OCI-LY7 (cell line): Measurements from ENCODE around the gene ZNF688. TPM values are rescaled to one million over a fixed set of nuclear protein-coding genes. Genes with fewer than 3 reads are reported as not detected.

Source experiments
- BruUV-seq: library from RNA; stranded (reverse); fragments of 400-500 nt; replicated peaks from 2 replicates; lab custom pipeline; 2021; lab: Mats Ljungman, UMichigan
- CTCF ChIA-PET: fragments of 300-600 bp; sonication (Branson Sonifier 250); formaldehyde crosslinking; loops from one replicate; lab custom pipeline; 2022; ENCODE audit warnings: antibody characterized with exemption; ENCODE audit not compliant: unreplicated experiment; lab: Charles Lee
- POLR2A ChIA-PET: fragments of 300-600 bp; sonication (Branson Sonifier 250); formaldehyde crosslinking; loops from one replicate; lab custom pipeline; 2022; ENCODE audit warnings: antibody characterized with exemption; lab: Charles Lee
- DNase-seq: peaks from one replicate; pipeline ENCODE4 v3.0.0-alpha.2; 2015; ENCODE audit warnings: low spot score
- H2AFZ ChIP-seq: fragments of 200-600 bp; sonication (generic), shearing (Covaris generic); 2 replicates; pipeline ENCODE4 v1.6.1; 2014; ENCODE audit warnings: mild to moderate bottlenecking, antibody characterized with exemption, low read length, moderate library complexity
- H3K27ac ChIP-seq: fragments of 200-600 bp; sonication (generic); 2 replicates; pipeline ENCODE4 v1.5.1; 2014; ENCODE audit warnings: mixed run types, low read depth, mild to moderate bottlenecking, moderate library complexity, low read length, inconsistent platforms; ENCODE audit not compliant: poor library complexity, severe bottlenecking
- H3K36me3 ChIP-seq: fragments of 200-600 bp; sonication (generic); 2 replicates; pipeline ENCODE4 v1.6.1; 2014; ENCODE audit warnings: mild to moderate bottlenecking, antibody characterized with exemption, low read length, moderate library complexity, mixed read lengths; ENCODE audit not compliant: insufficient read depth
- H3K4me1 ChIP-seq: fragments of 200-600 bp; sonication (generic); 2 replicates; pipeline ENCODE4 v1.5.1; 2014; ENCODE audit warnings: mild to moderate bottlenecking, low read length; ENCODE audit not compliant: insufficient read depth, poor library complexity, severe bottlenecking
- H3K4me2 ChIP-seq: fragments of 200-600 bp; sonication (generic); 2 replicates; pipeline ENCODE4 v1.6.1; 2014; ENCODE audit warnings: mild to moderate bottlenecking, low read length
- H3K4me3 ChIP-seq: fragments of 200-600 bp; sonication (generic); 2 replicates; pipeline ENCODE4 v1.5.1; 2014; ENCODE audit warnings: mild to moderate bottlenecking, low read depth, low read length; ENCODE audit not compliant: poor library complexity, severe bottlenecking
- H3K79me2 ChIP-seq: fragments of 200-600 bp; sonication (generic); 2 replicates; pipeline ENCODE4 v1.6.1; 2016; ENCODE audit warnings: low read depth, mild to moderate bottlenecking, low read length, moderate library complexity, mixed read lengths; ENCODE audit not compliant: insufficient read depth
- H3K9me2 ChIP-seq: fragments of 200-600 bp; sonication (generic); 2 replicates; pipeline ENCODE4 v1.6.1; 2016; ENCODE audit warnings: mild to moderate bottlenecking, low read length, mixed read lengths; ENCODE audit not compliant: insufficient read depth
- H3K9me3 ChIP-seq: fragments of 200-600 bp; sonication (generic); 2 replicates; pipeline ENCODE4 v1.6.1; 2014; ENCODE audit warnings: mild to moderate bottlenecking, mixed run types, low read length, mixed read lengths
- H4K20me1 ChIP-seq: fragments of 200-600 bp; sonication (generic); 2 replicates; pipeline ENCODE4 v1.6.1; 2014; ENCODE audit warnings: mild to moderate bottlenecking, antibody characterized with exemption, low read length, moderate library complexity, mixed read lengths; ENCODE audit not compliant: insufficient read depth
- CTCF ChIP-seq: fragments of 200-600 bp; sonication (generic); conservative IDR thresholded peaks from 2 replicates; pipeline ENCODE4 v1.5.1; 2014; ENCODE audit warnings: mild to moderate bottlenecking, antibody characterized with exemption, low read length, moderate library complexity, mixed read lengths
- EZH2phosphoT487 ChIP-seq: fragments of 200-600 bp; sonication (generic); IDR thresholded peaks from 2 replicates; pipeline ENCODE4 v1.6.1; 2018; ENCODE audit warnings: low read depth, borderline replicate concordance, mild to moderate bottlenecking, mixed run types, antibody characterized with exemption, low read length, moderate library complexity, mixed read lengths
- intact Hi-C: fragments of 100-400 bp; cut with micrococcal nuclease; formaldehyde crosslinking; loops from one replicate; pipeline ENCODE4 v1.10.0; 2022; ENCODE audit not compliant: unreplicated experiment
- total RNA-seq, 2 experiments: library from RNA; depleted of rRNA in 1 of 2; stranded (reverse); fragments of >200 nt in 1 of 2; shearing (Covaris generic) in 1 of 2; gene quantifications; 2 replicates each; pipeline ENCODE4 v1.2.3, GENCODE V29; 2014 to 2022

ZNF688 gene
- total RNA-seq, 2 experiments from 2014 or later: 15.3 to 17.5 TPM

DNA sequence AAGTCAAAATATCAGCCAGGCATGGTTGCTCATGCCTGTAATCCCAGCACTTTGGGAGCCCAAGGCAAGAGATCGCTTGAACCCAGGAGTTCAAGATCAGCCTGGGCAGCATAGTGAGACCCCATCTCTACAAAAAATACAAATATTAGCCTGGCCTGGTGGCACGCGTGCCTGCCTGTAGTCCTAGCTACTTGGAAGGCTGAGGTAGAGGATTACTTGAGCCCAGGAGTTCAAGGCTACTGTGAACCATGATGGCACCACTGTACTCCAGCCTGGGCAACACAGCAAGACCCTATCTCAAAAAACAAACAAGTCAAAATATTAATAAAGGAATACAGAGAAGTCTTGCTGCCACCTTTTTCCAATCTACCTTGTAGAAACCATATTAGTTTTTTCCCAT lies 34.5 kb upstream of the ZNF688 start:
- intact Hi-C loops: no loop called here
- H3K36me3 ChIP-seq: peaks cover 66% of the 10 kb centered on the region
- H3K27ac ChIP-seq: no peak overlapping the region
- TF ChIP-seq EZH2phosphoT487: no peak
- no peak for TF ChIP-seq CTCF
- no peak for DNase-seq
- BruUV-seq: no TSS peak
- H3K9me3 ChIP-seq: 0 out of 2 replicates have a peak, but pooled peaks cover 1% of the 10 kb centered on the region
- no peak overlapping the region for H2AFZ ChIP-seq
- no peaks in the 10 kb centered on the region for H3K9me2 ChIP-seq
- POLR2A ChIA-PET: no interaction called here
- H4K20me1 ChIP-seq: no peaks in the 10 kb centered on the region
- H3K4me3 ChIP-seq: no peak overlapping the region
- H3K79me2 ChIP-seq: peaks cover 14% of the 10 kb centered on the region; the same call in 1 of the 2 replicates
- H3K4me1 ChIP-seq: peaks cover 9% of the 10 kb centered on the region
- CTCF ChIA-PET: no interaction called here
- H3K4me2 ChIP-seq: no peak overlapping the region

GRCh38 chr16:30605158-30605557 lies 33.6 kb upstream of the ZNF688 start:
- Histone ChIP-seq H3K4me3 (no peak overlapping the region), H3K4me2 (no peak overlapping the region), H3K36me3 (peaks cover 66% of the 10 kb centered on the region), H4K20me1 (no peaks in the 10 kb centered on the region), H3K27ac (no peak overlapping the region), H2AFZ (no peak overlapping the region), H3K4me1 (peaks cover 9% of the 10 kb centered on the region), H3K9me2 (no peaks in the 10 kb centered on the region), H3K9me3 (0 out of 2 replicates have a peak, but pooled peaks cover 3% of the 10 kb centered on the region), H3K79me2 (peaks cover 14% of the 10 kb centered on the region; the same call in 1 of the 2 replicates)
- no peak for DNase-seq
- ChIA-PET CTCF (no interaction called here), POLR2A (no interaction called here)
- no TSS peak for BruUV-seq
- intact Hi-C loops: no loop called here
- TF ChIP-seq CTCF (no peak), EZH2phosphoT487 (no peak)

DNA sequence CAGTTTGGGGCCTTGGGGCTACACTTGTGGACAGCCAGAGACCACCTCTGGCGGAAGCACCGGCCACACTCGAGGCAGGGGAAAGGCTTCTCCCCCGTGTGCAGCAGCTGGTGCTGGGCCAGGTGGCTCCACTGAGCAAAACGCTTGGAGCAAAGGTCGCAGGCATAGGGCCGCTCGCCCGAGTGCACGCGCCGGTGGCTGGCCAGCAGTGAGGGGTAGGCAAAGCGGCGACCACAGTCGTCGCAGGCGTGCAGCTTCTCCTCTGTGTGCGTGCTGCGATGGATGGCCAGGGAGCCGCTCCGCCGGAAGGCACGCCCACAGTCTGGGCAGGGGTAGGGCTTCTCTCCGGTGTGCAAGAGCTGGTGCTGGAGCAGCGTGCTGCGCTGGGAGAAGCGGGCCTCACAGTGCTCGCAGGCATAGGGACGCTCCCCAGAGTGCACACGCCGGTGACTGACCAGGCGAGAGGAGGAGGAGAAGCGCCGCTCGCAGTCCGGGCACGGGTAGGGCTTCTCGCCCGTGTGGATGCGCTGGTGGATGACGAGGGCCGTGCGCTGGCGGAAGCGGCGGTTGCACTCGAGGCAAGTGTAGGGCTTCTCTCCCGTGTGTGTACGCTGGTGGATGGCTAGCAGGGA lies 32.9 kb upstream of the ZNF688 start:
- intact Hi-C loops: no loop called here
- H3K4me1 ChIP-seq: peaks cover 9% of the 10 kb centered on the region
- H3K36me3 ChIP-seq: peaks cover 66% of the 10 kb centered on the region
- no peak overlapping the region for H3K4me2 ChIP-seq
- no peaks in the 10 kb centered on the region for H3K9me2 ChIP-seq
- H3K4me3 ChIP-seq: no peak overlapping the region
- H4K20me1 ChIP-seq: no peaks in the 10 kb centered on the region
- no TSS peak for BruUV-seq
- 0 out of 2 replicates have a peak, but pooled peaks cover 3% of the 10 kb centered on the region for H3K9me3 ChIP-seq
- TF ChIP-seq CTCF (no peak), EZH2phosphoT487 (no peak)
- H3K27ac ChIP-seq: no peak overlapping the region
- peaks cover 12% of the 10 kb centered on the region; the same call in 1 of the 2 replicates for H3K79me2 ChIP-seq
- POLR2A ChIA-PET: no interaction called here
- DNase-seq: no peak
- H2AFZ ChIP-seq: no peak overlapping the region
- CTCF ChIA-PET: no interaction called here
